Eye (tissue), 1 donor: ENCODE results near the gene PCDHGB2.
A peak's percentile ranks its signal among the peaks of the same experiment; 100 is the strongest.
"Not testable (repeated sequence)": the region's sequence is repeated elsewhere in the genome, so short reads cannot be mapped to it uniquely, and the experiment has no call there.

Source experiments
- DNase-seq: peaks from one replicate; pipeline ENCODE4 v3.0.0-alpha.2; 2015

The PCDHGB2 gene

DNA sequence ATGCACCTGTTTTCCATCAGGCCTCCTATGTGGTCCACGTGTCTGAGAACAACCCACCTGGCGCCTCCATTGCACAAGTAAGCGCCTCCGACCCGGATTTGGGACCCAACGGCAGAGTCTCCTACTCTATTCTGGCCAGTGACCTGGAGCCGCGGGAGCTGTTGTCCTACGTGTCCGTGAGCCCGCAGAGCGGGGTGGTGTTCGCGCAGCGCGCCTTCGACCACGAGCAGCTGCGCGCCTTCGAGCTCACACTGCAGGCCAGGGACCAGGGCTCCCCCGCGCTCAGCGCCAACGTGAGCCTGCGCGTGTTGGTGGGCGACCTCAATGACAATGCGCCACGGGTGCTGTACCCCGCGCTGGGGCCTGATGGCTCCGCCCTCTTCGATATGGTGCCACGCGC is 8.2 kb upstream of the PCDHGB2 start:
- DNase-seq = no peak

DNA sequence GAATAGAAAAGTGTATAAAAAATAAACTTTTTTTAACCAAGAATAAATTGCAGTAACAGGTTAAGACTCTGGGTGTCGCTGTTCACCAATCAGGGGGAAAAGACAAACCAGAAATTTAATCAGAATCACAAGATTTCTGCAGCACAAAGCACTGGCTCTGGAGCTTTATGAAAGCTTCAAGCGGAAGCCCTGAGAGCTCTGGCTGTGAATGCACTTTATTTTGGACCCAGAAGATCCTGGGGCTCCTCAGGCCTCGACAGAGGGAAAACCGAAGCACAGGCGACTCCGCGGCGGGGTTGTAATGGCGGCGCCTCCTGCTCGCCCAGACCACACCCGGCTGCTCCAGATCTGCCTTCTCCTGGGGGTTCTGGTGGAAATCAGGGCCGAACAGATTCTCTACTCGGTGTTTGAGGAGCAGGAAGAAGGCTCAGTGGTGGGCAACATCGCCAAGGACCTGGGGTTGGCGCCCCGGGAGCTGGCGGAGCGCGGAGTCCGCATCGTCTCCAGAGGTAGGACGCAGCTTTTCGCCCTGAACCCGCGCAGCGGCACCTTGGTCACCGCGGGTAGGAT is 4.8 kb upstream of the PCDHGB2 start, which contains the start of gene PCDHGA4:
TSS of gene PCDHGA4 (plus strand) at position 122 of the 570 bp plus-strand sequence. CDS start at position 209, 87 bp downstream.
- DNase-seq = no peak

DNA sequence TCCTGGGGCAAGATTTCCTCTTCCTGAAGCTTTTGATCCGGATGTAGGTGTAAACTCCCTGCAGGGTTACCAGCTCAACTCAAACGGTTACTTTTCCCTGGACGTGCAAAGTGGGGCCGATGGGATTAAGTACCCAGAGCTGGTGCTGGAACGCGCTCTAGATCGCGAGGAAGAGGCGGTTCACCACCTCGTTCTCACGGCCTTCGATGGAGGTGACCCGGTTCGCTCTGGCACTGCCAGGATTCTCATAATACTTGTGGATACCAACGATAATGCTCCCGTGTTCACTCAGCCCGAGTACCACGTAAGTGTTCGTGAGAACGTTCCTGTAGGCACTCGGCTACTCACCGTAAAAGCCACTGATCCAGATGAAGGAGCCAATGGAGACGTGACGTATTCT is 4.2 kb upstream of the PCDHGB2 start:
- no peak for DNase-seq

DNA sequence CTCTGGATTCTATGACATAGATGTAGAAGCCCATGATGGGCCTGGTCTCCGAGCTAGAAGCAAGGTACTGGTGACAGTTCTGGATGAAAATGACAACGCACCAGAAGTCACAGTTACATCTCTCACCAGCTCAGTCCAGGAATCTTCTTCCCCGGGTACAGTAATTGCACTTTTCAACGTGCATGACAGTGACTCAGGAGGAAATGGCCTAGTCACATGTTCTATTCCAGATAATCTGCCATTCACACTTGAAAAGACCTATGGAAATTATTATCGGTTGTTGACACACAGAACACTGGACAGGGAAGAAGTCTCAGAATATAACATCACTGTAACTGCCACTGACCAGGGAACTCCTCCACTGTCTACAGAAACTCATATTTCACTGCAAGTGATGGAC is 3.7 kb upstream of the PCDHGB2 start:
- DNase-seq = no peak

DNA sequence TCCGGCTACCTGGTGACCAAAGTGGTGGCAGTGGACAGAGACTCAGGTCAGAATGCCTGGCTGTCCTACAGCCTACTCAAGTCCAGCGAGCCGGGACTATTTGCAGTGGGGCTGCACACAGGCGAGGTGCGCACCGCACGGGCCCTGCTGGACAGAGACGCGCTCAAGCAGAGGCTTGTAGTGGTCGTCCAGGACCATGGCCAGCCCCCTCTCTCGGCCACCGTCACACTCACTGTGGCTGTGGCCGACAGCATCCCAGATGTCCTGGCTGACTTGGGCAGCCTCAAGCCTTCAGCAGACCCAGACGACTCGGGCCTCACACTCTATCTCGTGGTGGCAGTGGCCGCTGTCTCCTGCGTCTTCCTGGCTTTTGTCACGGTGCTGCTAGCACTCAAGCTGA is 2.8 kb upstream of the PCDHGB2 start:
- no peak for DNase-seq

DNA sequence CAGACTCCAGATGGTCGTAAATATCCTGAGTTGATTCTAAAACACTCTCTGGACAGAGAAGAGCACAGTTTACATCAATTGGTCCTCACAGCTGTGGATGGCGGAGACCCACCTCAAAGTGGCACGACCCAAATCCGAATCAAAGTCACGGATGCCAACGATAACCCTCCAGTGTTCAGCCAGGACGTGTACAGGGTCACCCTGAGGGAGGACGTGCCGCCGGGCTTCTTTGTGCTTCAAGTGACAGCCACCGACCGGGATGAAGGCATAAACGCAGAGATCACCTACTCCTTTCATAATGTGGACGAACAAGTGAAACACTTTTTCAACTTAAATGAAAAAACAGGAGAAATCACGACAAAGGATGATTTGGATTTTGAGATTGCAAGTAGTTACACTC is 891 bp downstream of the PCDHGB2 start:
- no peak for DNase-seq

DNA sequence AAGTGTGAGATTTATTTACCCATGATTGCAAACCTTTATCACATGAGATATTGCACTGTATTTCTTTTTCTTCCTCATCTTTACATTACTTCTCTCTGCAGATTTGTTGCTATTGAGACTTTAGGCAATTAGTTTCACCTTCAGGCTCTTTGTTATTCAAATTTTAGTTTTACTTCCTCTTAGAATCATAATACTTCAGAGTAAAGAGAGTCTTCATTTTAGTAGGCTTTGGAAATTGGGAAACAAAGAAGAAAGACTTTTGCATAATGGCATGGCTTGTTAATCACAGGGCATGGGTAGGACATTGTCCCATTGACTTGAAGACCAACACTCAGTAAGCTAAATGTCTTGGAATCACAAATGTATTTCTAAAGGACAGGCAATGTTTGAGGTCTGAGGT is 2.9 kb downstream of the PCDHGB2 start:
- no peak for DNase-seq

DNA sequence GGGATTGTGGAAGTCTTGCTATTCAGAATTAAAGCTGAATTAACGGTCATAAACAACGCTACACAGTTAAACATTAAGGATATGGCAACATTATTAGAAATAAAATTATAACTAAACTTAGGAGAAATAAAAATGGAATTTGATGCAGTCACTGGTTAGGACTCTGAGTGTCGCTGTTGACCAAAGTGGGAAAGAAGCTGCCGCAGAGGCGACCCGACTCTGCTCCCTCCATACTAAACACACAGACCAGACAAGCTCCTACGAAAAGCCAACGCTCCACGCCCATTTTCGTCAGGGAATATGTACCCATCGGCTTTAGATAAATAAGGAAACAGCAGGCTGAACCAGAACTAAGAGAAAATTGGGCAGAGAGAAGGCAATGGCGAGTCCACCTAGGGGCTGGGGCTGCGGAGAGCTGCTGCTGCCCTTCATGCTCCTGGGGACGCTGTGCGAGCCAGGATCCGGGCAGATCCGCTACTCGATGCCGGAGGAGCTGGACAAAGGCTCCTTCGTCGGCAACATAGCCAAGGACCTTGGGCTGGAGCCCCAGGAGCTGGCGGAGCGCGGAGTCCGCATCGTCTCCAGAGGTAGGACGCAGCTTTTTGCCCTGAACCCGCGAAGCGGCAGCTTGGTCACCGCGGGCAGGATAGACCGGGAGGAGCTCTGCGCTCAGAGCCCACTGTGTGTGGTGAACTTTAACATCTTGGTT is 4.3 kb downstream of the PCDHGB2 start, which contains the start of gene PCDHGA5:
TSS of gene PCDHGA5 (plus strand) at position 211 of the 709 bp plus-strand sequence. CDS start at position 380, 169 bp downstream.
- DNase-seq = peak; percentile 8

DNA sequence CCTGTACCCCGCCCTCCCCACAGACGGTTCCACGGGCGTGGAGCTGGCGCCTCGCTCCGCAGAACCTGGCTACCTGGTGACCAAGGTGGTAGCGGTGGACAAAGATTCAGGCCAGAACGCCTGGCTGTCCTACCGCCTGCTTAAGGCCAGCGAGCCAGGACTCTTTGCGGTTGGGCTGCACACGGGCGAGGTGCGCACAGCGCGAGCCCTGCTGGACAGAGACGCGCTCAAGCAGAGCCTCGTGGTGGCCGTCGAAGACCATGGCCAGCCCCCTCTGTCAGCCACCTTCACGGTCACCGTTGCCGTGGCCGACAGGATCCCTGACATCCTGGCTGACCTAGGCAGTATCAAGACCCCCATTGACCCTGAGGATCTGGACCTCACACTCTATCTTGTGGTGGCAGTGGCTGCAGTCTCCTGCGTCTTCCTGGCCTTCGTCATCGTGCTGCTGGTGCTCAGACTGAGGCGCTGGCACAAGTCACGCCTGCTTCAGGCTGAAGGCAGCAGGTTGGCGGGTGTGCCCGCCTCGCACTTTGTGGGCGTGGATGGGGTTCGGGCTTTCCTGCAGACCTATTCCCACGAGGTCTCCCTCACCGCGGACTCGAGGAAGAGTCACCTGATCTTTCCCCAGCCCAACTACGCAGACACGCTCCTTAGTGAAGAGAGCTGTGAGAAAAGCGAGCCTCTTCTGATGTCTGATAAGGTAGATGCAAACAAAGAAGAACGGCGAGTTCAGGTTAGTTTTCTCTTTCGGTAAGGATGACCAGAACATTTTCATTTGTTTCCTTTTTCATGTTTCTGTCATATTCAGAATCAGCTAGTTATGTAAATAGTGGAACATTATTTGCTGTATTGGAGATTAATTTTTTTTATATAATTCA is 6.5 kb downstream of the PCDHGB2 start:
- DNase-seq = no peak

DNA sequence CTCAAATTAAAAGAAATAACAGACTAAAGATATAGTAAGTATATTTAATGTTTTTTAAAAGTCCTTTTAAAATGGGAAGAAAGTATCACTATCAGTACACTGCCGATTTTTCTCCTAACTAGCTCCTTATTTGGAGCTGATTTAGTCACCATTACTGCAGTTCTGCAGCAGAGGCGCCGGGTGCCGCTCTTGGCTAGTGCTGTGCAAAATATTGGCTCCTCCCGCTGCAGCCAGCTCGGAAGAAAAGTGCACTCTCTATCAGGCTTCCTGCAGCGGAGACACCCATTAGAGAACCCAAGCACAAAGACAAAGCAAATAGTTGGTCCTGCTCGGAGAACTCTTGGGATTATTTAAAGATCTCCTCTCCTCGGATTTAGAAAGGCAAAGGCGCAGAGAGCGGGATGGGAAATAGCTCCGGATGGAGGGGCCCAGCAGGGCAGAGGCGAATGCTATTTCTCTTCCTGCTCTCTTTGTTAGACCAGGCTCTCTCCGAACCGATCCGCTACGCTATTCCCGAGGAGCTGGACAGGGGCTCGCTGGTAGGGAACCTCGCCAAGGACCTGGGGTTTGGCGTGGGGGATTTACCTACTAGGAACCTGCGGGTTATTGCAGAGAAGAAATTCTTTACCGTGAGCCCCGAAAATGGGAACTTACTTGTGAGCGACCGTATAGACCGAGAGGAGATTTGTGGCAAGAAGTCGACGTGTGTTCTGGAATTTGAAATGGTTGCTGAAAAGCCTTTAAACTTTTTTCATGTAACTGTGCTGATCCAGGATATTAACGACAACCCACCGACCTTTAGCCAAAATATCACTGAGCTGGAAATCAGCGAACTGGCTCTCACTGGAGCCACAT is 10.4 kb downstream of the PCDHGB2 start, which contains the start of gene PCDHGB3:
TSS of gene PCDHGB3 (plus strand) at position 249 of the 855 bp plus-strand sequence. CDS start at position 402, 153 bp downstream.
- DNase-seq = peak; percentile 3

DNA sequence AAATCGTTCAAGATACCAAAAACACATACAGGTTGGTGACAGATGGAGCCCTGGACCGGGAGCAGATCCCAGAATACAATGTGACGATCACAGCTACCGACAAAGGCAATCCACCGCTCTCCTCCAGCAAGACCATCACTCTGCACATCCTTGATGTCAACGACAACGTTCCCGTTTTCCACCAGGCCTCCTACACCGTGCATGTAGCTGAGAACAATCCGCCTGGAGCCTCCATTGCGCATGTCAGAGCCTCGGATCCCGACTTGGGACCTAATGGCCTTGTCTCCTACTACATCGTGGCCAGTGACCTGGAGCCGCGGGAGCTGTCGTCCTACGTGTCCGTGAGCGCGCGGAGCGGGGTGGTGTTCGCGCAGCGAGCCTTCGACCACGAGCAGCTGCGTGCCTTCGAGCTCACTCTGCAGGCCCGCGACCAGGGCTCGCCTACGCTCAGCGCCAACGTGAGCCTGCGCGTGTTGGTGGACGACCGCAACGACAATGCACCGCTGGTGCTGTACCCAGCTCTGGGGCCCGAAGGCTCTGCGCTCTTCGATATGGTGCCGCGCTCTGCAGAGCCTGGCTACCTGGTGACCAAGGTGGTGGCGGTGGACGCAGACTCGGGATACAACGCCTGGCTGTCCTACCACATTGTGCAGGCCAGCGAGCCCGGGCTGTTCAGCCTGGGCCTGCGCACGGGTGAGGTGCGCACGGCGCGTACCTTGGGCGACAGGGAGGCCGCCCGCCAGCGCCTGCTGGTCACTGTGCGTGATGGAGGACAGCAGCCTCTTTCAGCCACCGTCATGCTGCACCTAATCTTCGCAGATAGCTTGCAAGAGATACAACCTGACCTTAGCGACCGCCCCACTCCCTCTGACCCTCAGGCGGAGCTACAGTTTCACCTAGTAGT is 12.0 kb downstream of the PCDHGB2 start:
- no peak for DNase-seq

DNA sequence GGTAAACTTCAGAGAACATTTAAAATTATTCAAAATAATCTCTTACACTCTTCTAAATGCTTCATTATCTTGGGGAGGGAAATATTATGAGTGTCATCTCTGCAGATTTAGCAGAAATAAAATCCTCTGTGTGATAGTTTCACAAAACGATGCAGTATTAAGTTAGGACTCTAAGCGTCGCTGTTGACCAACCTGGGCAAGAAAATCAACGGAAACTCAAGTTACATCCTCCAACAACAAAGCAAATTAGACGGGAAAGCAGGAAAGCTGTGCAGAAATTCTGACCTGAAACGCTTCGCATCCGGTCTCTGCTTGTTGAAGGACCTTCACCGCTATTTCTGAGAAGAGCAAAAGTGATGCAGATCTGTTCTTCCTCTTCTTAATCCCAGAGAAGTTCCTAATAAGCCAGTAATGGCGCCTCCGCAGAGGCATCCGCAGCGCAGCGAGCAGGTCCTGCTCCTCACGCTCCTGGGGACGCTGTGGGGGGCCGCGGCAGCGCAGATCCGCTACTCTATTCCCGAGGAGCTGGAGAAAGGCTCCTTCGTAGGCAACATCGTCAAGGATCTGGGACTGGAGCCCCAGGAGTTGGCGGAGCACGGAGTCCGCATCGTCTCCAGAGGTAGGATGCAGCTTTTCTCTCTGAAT is 14.0 kb downstream of the PCDHGB2 start, which contains the start of gene PCDHGA6:
TSS of gene PCDHGA6 (plus strand) at position 219 of the 645 bp plus-strand sequence. CDS start at position 412, 193 bp downstream.
- peak; percentile 37 for DNase-seq

DNA sequence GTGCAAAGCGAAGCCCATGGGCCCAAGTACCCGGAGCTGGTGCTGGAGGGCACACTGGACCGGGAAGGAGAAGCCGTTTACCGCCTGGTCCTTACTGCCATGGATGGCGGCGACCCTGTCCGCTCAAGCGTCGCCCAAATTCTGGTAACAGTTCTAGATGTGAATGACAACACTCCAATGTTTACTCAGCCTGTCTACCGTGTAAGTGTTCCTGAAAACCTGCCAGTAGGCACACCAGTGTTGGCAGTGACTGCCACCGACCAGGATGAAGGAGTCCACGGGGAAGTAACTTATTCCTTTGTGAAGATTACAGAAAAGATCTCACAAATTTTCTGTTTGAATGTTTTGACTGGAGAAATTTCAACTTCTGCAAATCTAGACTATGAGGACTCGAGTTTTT is 14.8 kb downstream of the PCDHGB2 start:
- no peak for DNase-seq

DNA sequence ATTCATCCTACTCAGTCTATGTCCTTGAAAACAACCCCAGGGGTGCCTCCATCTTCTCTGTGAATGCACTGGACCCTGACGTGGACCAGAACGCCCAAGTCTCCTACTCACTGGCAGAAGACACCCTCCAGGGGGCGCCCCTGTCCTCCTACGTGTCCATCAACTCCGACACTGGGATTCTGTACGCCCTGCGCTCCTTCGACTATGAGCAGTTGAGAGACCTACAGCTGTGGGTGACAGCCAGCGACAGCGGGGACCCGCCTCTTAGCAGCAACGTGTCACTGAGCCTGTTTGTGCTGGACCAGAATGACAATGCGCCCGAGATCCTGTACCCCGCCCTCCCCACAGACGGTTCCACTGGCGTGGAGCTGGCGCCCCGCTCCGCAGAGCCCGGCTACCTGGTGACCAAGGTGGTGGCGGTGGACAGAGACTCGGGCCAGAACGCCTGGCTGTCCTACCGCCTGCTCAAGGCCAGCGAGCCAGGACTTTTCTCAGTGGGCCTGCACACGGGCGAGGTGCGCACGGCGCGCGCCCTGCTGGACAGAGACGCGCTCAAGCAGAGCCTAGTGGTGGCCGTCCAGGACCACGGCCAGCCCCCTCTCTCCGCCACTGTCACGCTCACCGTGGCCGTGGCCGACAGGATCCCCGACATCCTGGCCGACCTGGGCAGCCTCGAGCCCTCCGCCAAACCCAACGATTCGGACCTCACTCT is 15.8 kb downstream of the PCDHGB2 start:
- DNase-seq = not testable (repeated sequence)

DNA sequence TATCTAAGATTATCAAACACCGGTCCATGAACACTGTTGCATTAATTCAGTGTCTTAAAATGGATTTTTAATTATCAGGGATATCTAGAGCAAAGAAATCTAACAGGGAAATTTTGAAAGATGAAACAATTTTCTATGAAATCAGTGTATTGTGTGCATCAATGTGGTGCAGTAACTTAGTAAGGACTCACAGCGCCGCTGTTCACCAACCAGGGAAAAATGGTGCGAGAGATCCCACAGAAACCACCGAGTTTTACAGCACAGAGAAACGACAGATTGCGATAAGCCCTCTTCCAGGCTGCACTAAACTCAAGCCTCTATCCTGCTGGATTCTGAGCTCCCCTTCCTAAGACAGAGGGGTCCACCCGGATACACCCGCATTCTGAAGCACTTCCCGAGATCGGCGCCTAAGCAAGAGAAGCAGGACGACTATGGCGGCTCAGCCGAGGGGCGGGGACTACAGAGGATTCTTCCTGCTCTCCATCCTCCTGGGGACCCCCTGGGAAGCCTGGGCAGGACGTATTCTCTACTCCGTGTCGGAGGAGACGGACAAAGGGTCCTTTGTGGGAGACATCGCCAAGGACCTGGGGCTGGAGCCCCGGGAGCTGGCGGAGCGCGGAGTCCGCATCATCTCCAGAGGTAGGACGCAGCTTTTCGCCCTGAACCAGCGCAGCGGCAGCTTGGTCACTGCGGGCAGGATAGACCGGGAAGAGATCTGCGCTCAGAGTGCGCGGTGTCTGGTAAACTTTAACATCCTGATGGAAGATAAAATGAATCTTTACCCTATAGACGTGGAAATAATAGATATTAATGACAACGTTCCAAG is 22.9 kb downstream of the PCDHGB2 start, which contains the start of gene PCDHGA7:
TSS of gene PCDHGA7 (plus strand) at position 274 of the 826 bp plus-strand sequence. CDS start at position 432, 158 bp downstream.
- DNase-seq = no peak

DNA sequence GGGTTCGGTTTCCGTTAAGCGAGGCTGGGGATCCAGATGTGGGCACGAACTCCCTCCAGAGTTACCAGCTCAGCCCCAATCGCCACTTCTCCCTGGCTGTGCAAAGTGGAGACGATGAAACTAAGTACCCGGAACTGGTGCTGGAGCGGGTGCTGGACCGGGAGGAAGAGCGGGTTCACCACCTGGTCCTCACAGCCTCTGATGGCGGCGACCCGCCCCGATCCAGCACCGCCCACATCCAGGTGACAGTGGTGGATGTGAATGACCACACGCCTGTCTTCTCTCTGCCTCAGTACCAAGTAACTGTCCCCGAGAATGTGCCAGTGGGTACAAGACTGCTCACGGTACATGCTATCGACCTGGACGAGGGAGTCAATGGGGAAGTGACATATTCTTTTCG is 23.6 kb downstream of the PCDHGB2 start:
- DNase-seq = no peak

DNA sequence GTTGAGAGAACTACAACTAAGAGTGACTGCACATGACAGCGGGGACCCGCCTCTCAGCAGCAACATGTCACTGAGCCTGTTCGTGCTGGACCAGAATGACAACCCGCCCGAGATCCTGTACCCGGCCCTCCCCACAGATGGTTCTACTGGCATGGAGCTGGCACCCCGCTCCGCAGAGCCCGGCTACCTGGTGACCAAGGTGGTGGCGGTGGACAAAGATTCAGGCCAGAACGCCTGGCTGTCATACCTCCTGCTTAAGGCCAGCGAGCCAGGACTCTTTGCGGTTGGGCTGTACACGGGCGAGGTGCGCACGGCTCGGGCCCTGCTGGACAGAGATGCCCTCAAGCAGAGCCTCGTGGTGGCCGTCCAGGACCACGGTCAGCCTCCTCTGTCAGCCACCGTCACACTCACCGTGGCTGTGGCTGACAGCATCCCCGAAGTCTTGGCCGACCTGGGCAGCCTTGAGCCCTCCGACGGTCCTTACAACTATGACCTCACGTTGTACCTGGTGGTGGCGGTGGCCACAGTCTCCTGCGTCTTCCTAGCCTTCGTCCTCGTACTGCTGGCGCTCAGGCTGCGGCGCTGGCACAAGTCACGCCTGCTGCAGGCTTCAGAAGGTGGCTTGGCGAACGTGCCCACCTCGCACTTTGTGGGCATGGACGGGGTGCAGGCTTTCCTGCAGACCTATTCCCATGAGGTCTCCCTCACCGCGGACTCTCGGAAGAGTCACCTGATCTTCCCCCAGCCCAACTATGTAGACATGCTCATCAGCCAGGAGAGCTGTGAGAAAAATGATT is 24.9 kb downstream of the PCDHGB2 start:
- no peak for DNase-seq
